Testis (tissue), 2 donors: ENCODE results near the gene NAMPT.

Experiments used
- CTCF ChIP-seq, 3 experiments: fragments of 450-650 bp in 2 of 3; fragments of 200-600 bp in 1 of 3; sonication (generic) in 1 of 3; IDR thresholded peaks; one replicate each; pipeline ENCODE4 v1.5.1; 2016 to 2019; ENCODE audit warnings: antibody characterized with exemption in 3 of 3, mild to moderate bottlenecking in 2 of 3, moderate library complexity in 1 of 3
- POLR2A ChIP-seq: fragments of 450-650 bp; IDR thresholded peaks from one replicate; pipeline ENCODE4 v1.6.1; 2017; ENCODE audit warnings: antibody characterized with exemption, mild to moderate bottlenecking, moderate library complexity

DNA sequence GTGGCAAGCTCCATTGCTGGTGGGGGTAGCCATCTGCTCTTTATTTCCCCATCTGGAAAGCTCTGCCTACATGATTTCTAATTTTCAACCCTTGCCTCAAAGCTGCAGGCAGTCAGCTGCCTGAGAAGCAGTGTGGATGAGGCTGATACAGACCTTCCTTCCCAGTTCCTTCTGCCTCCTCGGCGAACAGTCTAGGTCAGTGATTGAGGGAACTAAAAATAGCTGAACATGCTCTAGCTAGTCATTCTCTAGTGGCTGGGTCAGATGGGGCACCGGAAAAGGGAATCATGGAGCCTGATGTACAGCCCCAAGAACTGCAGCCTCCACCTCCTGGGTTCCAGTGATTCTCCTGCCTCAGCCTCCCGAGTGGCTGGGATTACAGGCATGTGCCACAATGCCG lies 48.7 kb downstream of the NAMPT start:
- TF ChIP-seq CTCF (IDR thresholded peaks at IDR 0.05) (no peak), POLR2A (no peak)
